Panc1 (cell line): ENCODE data around the gene SHC1.

Source experiments
- POLR2AphosphoS5 ChIP-seq: IDR thresholded peaks from 2 replicates; pipeline ENCODE4 v1.6.1; 2012; ENCODE audit warnings: mild to moderate bottlenecking, low read depth, low read length, moderate library complexity
- SIN3A ChIP-seq: IDR thresholded peaks from 2 replicates; pipeline ENCODE4 v1.6.1; 2012; ENCODE audit warnings: low read depth, mild to moderate bottlenecking, low read length, moderate library complexity, borderline replicate concordance; ENCODE audit not compliant: insufficient read depth
- TCF7L2 ChIP-seq: IDR thresholded peaks from 2 replicates; pipeline ENCODE4 v1.6.1; 2011; ENCODE audit warnings: mild to moderate bottlenecking, low read depth, low read length, inconsistent platforms
- TF ChIP-seq, protein P1 (sequence below): fragments of 450-650 bp; IDR thresholded peaks from 2 replicates; pipeline ENCODE4 v1.5.1; 2017; ENCODE audit warnings: mild to moderate bottlenecking

DNA sequence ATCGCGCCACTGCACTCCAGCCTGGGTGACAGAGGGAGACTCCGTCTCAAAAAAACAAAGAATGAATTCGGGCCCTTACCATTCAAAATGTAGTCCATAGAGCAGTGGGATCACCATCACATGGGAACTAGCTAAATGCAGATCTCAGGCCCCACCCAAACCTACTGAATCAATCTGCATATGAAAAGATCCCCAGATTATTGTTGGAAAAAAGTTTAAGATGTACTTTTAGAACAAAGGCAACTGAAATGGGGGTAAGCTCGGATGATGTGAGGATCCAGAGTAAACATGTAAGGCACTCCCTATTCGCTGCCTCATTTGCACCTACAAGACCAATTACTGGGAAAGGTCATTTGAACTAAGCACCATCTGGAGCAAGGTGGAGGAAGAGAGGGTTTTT is 11.8 kb upstream of the SHC1 start:
- TF ChIP-seq, protein P1, sequence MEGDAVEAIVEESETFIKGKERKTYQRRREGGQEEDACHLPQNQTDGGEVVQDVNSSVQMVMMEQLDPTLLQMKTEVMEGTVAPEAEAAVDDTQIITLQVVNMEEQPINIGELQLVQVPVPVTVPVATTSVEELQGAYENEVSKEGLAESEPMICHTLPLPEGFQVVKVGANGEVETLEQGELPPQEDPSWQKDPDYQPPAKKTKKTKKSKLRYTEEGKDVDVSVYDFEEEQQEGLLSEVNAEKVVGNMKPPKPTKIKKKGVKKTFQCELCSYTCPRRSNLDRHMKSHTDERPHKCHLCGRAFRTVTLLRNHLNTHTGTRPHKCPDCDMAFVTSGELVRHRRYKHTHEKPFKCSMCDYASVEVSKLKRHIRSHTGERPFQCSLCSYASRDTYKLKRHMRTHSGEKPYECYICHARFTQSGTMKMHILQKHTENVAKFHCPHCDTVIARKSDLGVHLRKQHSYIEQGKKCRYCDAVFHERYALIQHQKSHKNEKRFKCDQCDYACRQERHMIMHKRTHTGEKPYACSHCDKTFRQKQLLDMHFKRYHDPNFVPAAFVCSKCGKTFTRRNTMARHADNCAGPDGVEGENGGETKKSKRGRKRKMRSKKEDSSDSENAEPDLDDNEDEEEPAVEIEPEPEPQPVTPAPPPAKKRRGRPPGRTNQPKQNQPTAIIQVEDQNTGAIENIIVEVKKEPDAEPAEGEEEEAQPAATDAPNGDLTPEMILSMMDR: no peak
- TF ChIP-seq POLR2AphosphoS5 (no peak), TCF7L2 (no peak), SIN3A (no peak)
